Kidney epithelial cell (primary cell): ENCODE data around the gene GPC4. TPM values are rescaled to one million over a fixed set of nuclear protein-coding genes. Genes with fewer than 3 reads are reported as not detected.

Experiments used
- DNase-seq: peaks from one replicate; pipeline ENCODE4 v3.0.0-alpha.2; 2010; ENCODE audit warnings: low read depth
- H3K27me3 ChIP-seq: 2 replicates; pipeline ENCODE4 v1.6.0; 2011; ENCODE audit warnings: low read length; ENCODE audit not compliant: control insufficient read depth, insufficient read depth
- H3K36me3 ChIP-seq: 2 replicates; pipeline ENCODE4 v1.5.1; 2011; ENCODE audit warnings: low read length; ENCODE audit not compliant: control insufficient read depth, insufficient read depth
- H3K4me3 ChIP-seq: 2 replicates; pipeline ENCODE4 v1.5.1; 2011; ENCODE audit warnings: low read depth, mild to moderate bottlenecking, control low read depth, low read length
- CTCF ChIP-seq: IDR thresholded peaks from 2 replicates; pipeline ENCODE4 v1.5.1; 2011; ENCODE audit warnings: mild to moderate bottlenecking, moderate library complexity, low read length, control low read depth, inconsistent platforms; ENCODE audit not compliant: insufficient read depth, poor library complexity, severe bottlenecking
- total RNA-seq: library from RNA; depleted of rRNA; stranded (reverse); fragments of >200 nt; gene quantifications from 2 replicates; pipeline ENCODE4 v1.2.3, GENCODE V29; 2015

GPC4 gene
- total RNA-seq, 1 donor from 2014 or later, result 34.7 TPM

DNA sequence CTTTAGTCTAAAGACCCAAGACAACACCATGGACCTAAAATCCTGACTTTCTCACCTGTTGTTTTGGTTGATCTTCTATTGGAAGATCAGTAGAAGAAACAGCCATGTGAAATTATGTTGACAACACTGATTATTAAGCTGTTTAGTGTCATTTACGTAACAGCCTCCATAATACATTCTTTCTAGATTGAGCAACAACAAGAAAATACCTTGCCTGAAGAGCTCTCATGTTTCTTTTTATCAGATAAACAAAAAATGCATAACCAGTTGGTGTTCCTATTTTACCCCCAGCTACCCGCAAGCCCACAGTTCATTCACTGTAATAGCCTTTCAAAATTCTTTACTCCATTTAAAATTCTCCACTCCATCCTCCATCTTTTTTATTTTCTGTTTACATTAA is 20.5 kb downstream of the GPC4 start:
- no peak overlapping the region for H3K4me3 ChIP-seq
- H3K27me3 ChIP-seq, result no peaks in the 10 kb centered on the region
- no peak for TF ChIP-seq CTCF
- DNase-seq, result no peak
- H3K36me3 ChIP-seq, result no peaks in the 10 kb centered on the region

- Histone ChIP-seq H3K36me3 (no peaks in the 10 kb centered on the region), H3K4me3 (no peak overlapping the region), H3K27me3 (no peaks in the 10 kb centered on the region)
- TF ChIP-seq CTCF, result no peak
- DNase-seq, result no peak
These were observed 22.6 kb downstream of the GPC4 start for GRCh38 chrX:133392671-133393070.

- TF ChIP-seq CTCF, result no peak
- H3K36me3 ChIP-seq, result no peaks in the 10 kb centered on the region
- no peak for DNase-seq
- no peak overlapping the region for H3K4me3 ChIP-seq
- H3K27me3 ChIP-seq, result no peaks in the 10 kb centered on the region
These were observed 24.2 kb downstream of the GPC4 start for GRCh38 chrX:133391111-133391510.

DNA sequence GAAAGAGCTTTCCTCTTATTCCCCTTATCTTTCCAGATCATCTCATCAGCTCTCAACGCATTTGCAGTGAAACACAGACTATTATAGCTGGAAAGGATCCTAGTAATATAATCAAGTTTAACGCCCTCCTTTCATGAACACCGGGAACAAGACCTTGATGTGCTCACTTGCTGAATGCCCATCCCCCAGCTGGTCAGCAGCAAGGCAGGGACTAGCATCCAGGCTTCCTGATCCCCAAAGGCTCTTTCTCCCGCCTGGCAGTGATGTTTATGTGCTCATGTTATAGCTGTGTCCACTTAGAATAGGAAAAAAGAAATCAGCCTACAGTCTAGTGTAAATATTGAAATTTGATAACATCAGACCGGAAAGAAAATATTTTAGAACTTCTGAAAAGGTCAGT is 24.6 kb downstream of the GPC4 start:
- TF ChIP-seq CTCF, result no peak
- H3K4me3 ChIP-seq, result no peak overlapping the region
- DNase-seq, result no peak

DNA sequence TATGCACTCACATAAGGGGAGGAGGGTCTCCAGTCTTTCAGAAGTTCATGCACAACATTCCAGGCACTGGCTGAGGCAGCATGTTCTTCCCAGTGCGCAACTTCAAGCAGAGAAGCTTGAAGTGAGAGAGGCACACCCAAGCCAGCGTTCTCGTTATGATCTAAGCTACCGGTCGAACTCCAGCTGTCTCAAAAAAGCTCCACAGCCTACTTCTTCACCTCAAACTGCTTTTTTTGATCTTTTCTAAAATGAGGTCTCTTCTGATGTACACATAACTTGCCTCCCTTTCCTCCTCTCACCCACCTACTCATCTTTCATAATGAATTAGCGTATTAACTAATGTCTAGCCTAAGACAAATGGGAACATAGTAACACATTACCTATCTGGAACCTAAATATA is 25.3 kb downstream of the GPC4 start:
- TF ChIP-seq CTCF, result no peak
- Histone ChIP-seq H3K36me3 (no peaks in the 10 kb centered on the region), H3K4me3 (no peak overlapping the region), H3K27me3 (no peaks in the 10 kb centered on the region)
- no peak for DNase-seq

More for the DNA sequence above, 24.6 kb downstream of the GPC4 start:
- H3K36me3 ChIP-seq, result no peaks in the 10 kb centered on the region
- H3K27me3 ChIP-seq, result no peaks in the 10 kb centered on the region

GRCh38 chrX:133384454-133384853 is 30.8 kb downstream of the GPC4 start:
- H3K36me3 ChIP-seq, result no peaks in the 10 kb centered on the region
- no peak for DNase-seq
- no peak overlapping the region for H3K4me3 ChIP-seq
- no peak for TF ChIP-seq CTCF
- no peaks in the 10 kb centered on the region for H3K27me3 ChIP-seq
